Adrenal gland (tissue), 12 donors: ENCODE data around the gene CETN3. TPM values are rescaled to one million over a fixed set of nuclear protein-coding genes. Genes with fewer than 3 reads are reported as not detected.

Experiments used
- DNase-seq, 7 donors: peaks; one replicate each; pipeline ENCODE4 v3.0.0-alpha.2; 2019 to 2020
- H3K27ac ChIP-seq, 5 donors: fragments of 200-600 bp; sonication (generic) in 4 of 5; 1 replicate in 3 of 5; 2 replicates in 2 of 5; pipeline versions ENCODE4 v1.5.1 to v1.8.0; 2016 to 2020; ENCODE audit warnings: mild to moderate bottlenecking in 1 of 5
- H3K27me3 ChIP-seq: fragments of 200-600 bp; 2 replicates; pipeline ENCODE4 v1.8.0; 2021
- H3K36me3 ChIP-seq, 2 donors: fragments of 200-600 bp; replicated peaks in 1 of 2; 1 replicate in 1 of 2; 2 replicates in 1 of 2; pipeline versions ENCODE4 v1.5.1 to v1.8.0; 2018 to 2022
- H3K4me1 ChIP-seq, 2 donors: fragments of 200-600 bp; replicated peaks in 1 of 2; 1 replicate in 1 of 2; 2 replicates in 1 of 2; pipeline versions ENCODE4 v1.5.1 to v1.8.0; 2018 to 2021
- H3K4me3 ChIP-seq, 4 donors: fragments of 200-600 bp; sonication (generic) in 3 of 4; one replicate each; pipeline ENCODE4 v1.5.1; 2016 to 2018
- H3K9me3 ChIP-seq, 3 donors: fragments of 200-600 bp; sonication (generic) in 1 of 3; replicated peaks in 1 of 3; 1 replicate in 2 of 3; 2 replicates in 1 of 3; pipeline versions ENCODE4 v1.5.1 to v1.8.0; 2016 to 2021
- POLR2A ChIP-seq, 2 donors: fragments of 450-650 bp; IDR thresholded peaks; one replicate each; pipeline ENCODE4 v1.6.1; 2017; ENCODE audit warnings: antibody characterized with exemption in 2 of 2, mild to moderate bottlenecking in 2 of 2, moderate library complexity in 1 of 2
- WGBS, 4 donors: extraction: QIAGEN DNeasy Blood & Tissue Kit in 2 of 4; methylation state at CpG; one replicate each; pipeline versions ENCODE4 v1.1.5 to v1.1.7; 2013 to 2017; 5-methylcytosine and 5-hydroxymethylcytosine counted together
- intact Hi-C, 2 donors: fragments of 100-400 bp; cut with DNase I; formaldehyde crosslinking; loops; one replicate each; pipeline versions ENCODE4 v1.14.1 to v1.15.0; 2022 to 2023
- polyA plus RNA-seq, 3 donors: library from polyadenylated mRNA; stranded (reverse); fragments of 200-250 nt in 2 of 3; fragments of 350-450 nt in 1 of 3; fragmentation: Illumina TruSeq in 1 of 3; extraction: RNeasy Lipid Tissue Mini Kit (QIAGEN cat#74804) in 1 of 3; gene quantifications; one replicate each; pipeline ENCODE4 v1.2.3, GENCODE V29; 2013 to 2014
- total RNA-seq, 9 donors: library from RNA; depleted of rRNA in 4 of 9; stranded (reverse); fragments of >200 nt in 4 of 9; fragments of 120-200 nt in 1 of 9; fragmentation: NEBNext Ultra II Directional in 1 of 9; extraction: Animal tissue kit (Norgen Biotek cat#: 25700) in 1 of 9; gene quantifications; one replicate each; pipeline versions ENCODE4 v1.1.0 to v1.2.4, GENCODE V29; 2013 to 2023
- TF ChIP-seq, protein P1 (sequence below), 6 experiments: fragments of 450-650 bp in 4 of 6; fragments of 200-600 bp in 2 of 6; sonication (generic) in 1 of 6; IDR thresholded peaks; 1 replicate in 5 of 6; 2 replicates in 1 of 6; pipeline versions ENCODE4 v1.5.1 to v1.8.0; 2016 to 2021; ENCODE audit warnings: antibody characterized with exemption in 6 of 6, mild to moderate bottlenecking in 2 of 6, moderate library complexity in 1 of 6
- donor health status: healthy with polysubstance abuse.
- donor health status: Bipolar disorder and iron deficiency.
- donor health status: DM: yes; HTN: yes; CAD: no.
- donor health status: DM: no; HTN: no; CAD: no.
- donor health status: DM: no; HTN: no; CAD: no.
- donor health status: DM: yes; HTN: yes; CAD: no.

CETN3 gene
- total and polyA plus RNA-seq, 12 donors = 5.0 to 59.2 (median 20.4) TPM

DNA sequence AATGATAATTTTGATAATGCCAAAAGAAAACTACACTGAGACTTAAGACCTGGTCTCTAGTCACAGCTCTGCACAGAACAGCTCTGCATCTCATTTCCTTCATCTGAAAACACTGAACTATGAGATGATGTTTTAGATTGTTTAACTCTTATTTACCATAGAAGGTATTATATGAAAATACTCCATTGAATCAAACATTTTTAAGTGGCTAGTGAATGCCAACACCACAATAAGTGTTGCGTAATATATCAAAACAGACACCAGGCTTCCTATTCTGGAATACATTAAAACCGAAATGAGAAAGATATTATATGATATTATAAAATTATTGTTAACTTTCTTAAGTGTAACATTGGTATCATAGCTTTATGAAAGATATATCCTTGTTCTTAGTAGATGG lies 14.6 kb downstream of the CETN3 start:
- no peak overlapping the region for H3K27ac ChIP-seq
- TF ChIP-seq, protein P1, sequence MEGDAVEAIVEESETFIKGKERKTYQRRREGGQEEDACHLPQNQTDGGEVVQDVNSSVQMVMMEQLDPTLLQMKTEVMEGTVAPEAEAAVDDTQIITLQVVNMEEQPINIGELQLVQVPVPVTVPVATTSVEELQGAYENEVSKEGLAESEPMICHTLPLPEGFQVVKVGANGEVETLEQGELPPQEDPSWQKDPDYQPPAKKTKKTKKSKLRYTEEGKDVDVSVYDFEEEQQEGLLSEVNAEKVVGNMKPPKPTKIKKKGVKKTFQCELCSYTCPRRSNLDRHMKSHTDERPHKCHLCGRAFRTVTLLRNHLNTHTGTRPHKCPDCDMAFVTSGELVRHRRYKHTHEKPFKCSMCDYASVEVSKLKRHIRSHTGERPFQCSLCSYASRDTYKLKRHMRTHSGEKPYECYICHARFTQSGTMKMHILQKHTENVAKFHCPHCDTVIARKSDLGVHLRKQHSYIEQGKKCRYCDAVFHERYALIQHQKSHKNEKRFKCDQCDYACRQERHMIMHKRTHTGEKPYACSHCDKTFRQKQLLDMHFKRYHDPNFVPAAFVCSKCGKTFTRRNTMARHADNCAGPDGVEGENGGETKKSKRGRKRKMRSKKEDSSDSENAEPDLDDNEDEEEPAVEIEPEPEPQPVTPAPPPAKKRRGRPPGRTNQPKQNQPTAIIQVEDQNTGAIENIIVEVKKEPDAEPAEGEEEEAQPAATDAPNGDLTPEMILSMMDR (IDR thresholded peaks at IDR 0.05) = no peak
- no peak for TF ChIP-seq POLR2A (IDR thresholded peaks at IDR 0.05)
- peaks cover 0 to 9% (median 0%) of the 10 kb centered on the region in 3 donors for H3K9me3 ChIP-seq
- H3K36me3 ChIP-seq = peaks cover 0 to 10% of the 10 kb centered on the region in 2 donors
- DNase-seq = no peak
- no peak overlapping the region for H3K4me3 ChIP-seq
- no peaks in the 10 kb centered on the region for H3K27me3 ChIP-seq
- 95 to 98% (median 96%) methylated on average over 2 of the region's 2 CpGs for WGBS, 4 donors
- intact Hi-C loops = no loop called here
- no peaks in the 10 kb centered on the region for H3K4me1 ChIP-seq

DNA sequence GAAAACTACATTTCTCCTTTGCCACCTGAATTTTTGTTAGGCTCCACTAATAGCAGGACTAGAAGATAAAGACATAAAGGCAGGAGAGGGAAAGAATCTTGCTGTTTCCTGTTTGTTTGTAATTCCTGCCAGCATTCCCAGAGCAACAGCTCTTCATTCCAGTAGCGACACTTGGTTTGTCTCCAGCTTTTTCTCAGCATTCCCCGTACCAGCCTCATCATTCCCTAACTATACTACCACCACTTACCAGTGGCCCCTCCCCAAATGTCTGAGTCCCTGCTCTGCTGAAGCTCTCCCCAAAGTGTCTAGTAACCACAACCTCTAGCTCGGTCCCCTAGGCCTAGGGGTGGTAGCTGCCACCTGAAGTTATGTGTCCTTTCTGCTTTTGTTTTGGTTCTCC lies 18.6 kb downstream of the CETN3 start:
- no peak for DNase-seq
- intact Hi-C loops = no loop called here
- H3K4me1 ChIP-seq = no peaks in the 10 kb centered on the region
- H3K36me3 ChIP-seq = no peaks in the 10 kb centered on the region
- 77 to 90% (median 81%) methylated on average over 3 of the region's 3 CpGs for WGBS, 4 donors
- TF ChIP-seq, protein P1 (IDR thresholded peaks at IDR 0.05) = no peak
- no peak for TF ChIP-seq POLR2A (IDR thresholded peaks at IDR 0.05)
- H3K27ac ChIP-seq = no peak overlapping the region
- H3K9me3 ChIP-seq = peaks cover 0 to 3% (median 0%) of the 10 kb centered on the region in 3 donors
- H3K4me3 ChIP-seq = no peak overlapping the region
- no peaks in the 10 kb centered on the region for H3K27me3 ChIP-seq

DNA sequence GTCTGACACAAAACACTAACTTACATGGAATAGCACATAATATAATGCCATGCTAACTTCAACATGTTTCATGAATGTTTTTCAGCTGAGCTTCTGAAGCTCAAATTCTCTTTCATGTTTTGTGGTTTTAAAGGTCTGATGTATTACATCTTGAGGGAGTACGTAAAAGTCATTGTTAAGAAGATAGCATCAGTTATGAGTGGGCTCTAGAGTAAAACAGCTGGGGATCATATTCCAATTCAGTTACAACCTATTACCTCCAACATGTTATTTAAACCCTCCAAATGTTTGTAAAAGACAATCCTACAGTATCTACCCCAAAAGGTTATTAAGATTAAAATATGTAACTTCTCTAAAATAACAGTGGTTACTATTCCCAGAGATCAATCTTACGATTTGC lies 19.2 kb downstream of the CETN3 start:
- H3K9me3 ChIP-seq = no peaks in the 10 kb centered on the region
- H3K27me3 ChIP-seq = no peaks in the 10 kb centered on the region
- intact Hi-C loops = no loop called here
- TF ChIP-seq POLR2A (IDR thresholded peaks at IDR 0.05) = no peak
- no peaks in the 10 kb centered on the region for H3K36me3 ChIP-seq
- no peak for DNase-seq
- H3K27ac ChIP-seq = no peak overlapping the region
- H3K4me3 ChIP-seq = no peak overlapping the region
- 84 to 91% (median 86%) methylated on average over 2 of the region's 2 CpGs for WGBS, 4 donors
- H3K4me1 ChIP-seq = no peaks in the 10 kb centered on the region

DNA sequence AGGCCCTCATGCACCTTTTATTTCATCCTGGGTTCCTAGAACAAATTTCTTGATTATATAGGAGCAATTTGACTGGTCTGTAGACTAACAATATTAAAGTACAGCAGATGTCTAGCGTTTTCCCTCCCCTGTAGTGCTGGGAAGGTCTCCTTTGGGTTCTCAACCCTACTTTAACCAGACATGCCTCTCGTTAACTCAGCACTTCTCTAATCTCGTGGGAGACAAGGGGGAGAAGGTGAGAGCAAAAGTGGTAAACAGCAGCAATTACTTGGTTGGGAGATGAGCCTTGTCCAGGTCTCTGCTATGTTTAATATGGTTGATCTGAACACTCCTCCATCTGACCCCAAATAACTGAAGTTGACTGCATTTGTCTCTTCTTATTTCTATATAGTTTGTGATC lies 22.0 kb downstream of the CETN3 start:
- no peak overlapping the region for H3K27ac ChIP-seq
- no peak for DNase-seq
- no peak overlapping the region for H3K4me3 ChIP-seq
- H3K9me3 ChIP-seq = no peaks in the 10 kb centered on the region
- H3K27me3 ChIP-seq = no peaks in the 10 kb centered on the region
- WGBS, 4 donors = 52 to 65% (median 57%) methylated on average over 3 of the region's 3 CpGs
- TF ChIP-seq POLR2A (IDR thresholded peaks at IDR 0.05) = no peak
- TF ChIP-seq, protein P1 (IDR thresholded peaks at IDR 0.05) = no peak
- intact Hi-C loops = no loop called here
- no peaks in the 10 kb centered on the region for H3K36me3 ChIP-seq
- no peaks in the 10 kb centered on the region for H3K4me1 ChIP-seq

DNA sequence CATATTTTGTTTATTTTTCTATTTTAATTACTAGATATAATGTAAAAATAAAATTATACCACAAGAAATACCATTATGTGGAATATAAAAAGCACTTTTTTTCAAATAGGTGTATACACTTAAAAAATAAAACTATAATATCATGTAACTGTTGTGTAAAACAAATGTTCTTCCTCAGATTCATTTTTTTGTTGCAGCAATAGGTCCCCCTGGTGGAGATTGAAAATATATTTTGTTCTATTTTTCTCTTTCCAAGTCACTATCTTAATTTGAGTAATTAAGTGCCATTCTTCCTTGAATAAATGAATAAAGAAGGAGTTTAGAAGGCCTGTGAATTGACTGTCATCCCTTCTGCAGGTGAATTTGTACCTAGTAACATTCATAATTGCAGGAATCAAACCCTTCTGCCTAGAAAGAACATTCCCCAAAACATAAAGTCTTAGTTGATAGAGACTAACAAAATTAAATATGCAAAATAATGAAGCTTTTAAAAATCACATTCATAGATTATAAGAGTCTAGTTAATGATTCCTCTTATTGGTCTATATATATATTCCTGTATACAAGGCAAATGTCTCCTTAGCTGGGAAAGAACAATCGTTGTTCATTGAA lies 23.4 kb downstream of the CETN3 start:
- Histone ChIP-seq H3K4me3 (no peak overlapping the region), H3K27me3 (no peaks in the 10 kb centered on the region), H3K27ac (no peak overlapping the region), H3K4me1 (no peaks in the 10 kb centered on the region), H3K36me3 (no peaks in the 10 kb centered on the region), H3K9me3 (no peaks in the 10 kb centered on the region)
- intact Hi-C loops = no loop called here
- no peak for DNase-seq
- WGBS, 4 donors = 88 to 98% (median 95%) methylated on average over 1 of the region's 1 CpG
- TF ChIP-seq, protein P1 (IDR thresholded peaks at IDR 0.05) = peak; percentile 13 to 61 (median 40)
- TF ChIP-seq POLR2A (IDR thresholded peaks at IDR 0.05) = no peak
